Fibroblast of pulmonary artery (primary cell): ENCODE measurements around the gene OR8B8.

Experiments
- DNase-seq: peaks from one replicate; pipeline ENCODE4 v3.0.0-alpha.2; 2010; ENCODE audit warnings: low read depth
- H3K4me3 ChIP-seq: replicated peaks from 2 replicates; pipeline ENCODE4 v1.5.1; 2011; ENCODE audit warnings: low read depth, mild to moderate bottlenecking, control low read depth, low read length, moderate library complexity
- CTCF ChIP-seq: IDR thresholded peaks from 2 replicates; pipeline ENCODE4 v1.5.1; 2011; ENCODE audit warnings: mild to moderate bottlenecking, control low read depth, low read length, inconsistent platforms; ENCODE audit errors: missing control alignments

OR8B8 gene

GRCh38 chr11:124442442-124442841 is 3.1 kb downstream of the OR8B8 start:
- TF ChIP-seq CTCF: peak; percentile 14
- DNase-seq: peak; percentile 43
- no peak overlapping the region for H3K4me3 ChIP-seq

GRCh38 chr11:124441519-124441918 is 4.0 kb downstream of the OR8B8 start:
- no peak overlapping the region for H3K4me3 ChIP-seq
- no peak for DNase-seq
- TF ChIP-seq CTCF: no peak

DNA sequence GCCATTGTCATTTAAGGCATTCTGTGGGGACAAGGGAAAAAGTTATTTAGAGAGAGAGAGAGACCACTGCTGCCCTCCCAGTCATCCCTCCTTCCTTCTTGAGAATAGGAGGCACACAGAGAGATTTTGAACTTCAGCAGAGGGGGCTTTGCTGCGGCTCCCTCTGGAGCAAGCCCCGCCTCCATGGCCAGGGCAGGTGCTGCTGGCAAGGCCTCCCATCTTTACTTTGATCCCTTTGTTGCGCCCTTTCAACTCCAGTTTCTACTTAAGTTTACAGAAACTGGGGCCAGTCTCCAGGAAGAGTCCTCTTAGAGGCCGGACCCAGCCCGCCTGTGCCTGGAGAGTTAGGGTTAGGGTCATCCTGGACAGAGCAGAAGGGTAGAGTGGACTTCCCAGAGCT is 4.4 kb downstream of the OR8B8 start:
- H3K4me3 ChIP-seq: no peak overlapping the region
- no peak for DNase-seq
- TF ChIP-seq CTCF: no peak

DNA sequence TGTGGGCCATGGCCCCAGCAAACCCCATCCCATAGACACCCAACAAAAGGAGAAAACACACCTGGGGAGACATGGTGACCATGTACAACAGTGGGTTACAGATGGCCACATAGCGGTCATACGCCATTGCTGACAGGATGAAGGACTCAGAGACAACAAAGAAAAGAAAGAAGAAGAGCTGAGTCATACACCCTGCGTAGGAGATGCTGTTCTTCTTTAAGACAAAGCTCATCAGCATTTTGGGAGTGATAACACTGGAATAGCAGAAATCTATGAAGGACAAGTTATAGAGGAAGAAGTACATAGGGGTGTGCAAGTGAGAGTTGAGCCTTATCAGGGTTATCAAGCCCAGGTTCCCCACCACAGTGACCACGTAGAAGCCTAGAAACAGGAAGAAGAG is 4.9 kb downstream of the OR8B8 start:
- H3K4me3 ChIP-seq: no peak overlapping the region
- no peak for TF ChIP-seq CTCF
- no peak for DNase-seq

GRCh38 chr11:124434699-124435098 is 10.8 kb downstream of the OR8B8 start:
- no peak for TF ChIP-seq CTCF
- no peak overlapping the region for H3K4me3 ChIP-seq
- no peak for DNase-seq

DNA sequence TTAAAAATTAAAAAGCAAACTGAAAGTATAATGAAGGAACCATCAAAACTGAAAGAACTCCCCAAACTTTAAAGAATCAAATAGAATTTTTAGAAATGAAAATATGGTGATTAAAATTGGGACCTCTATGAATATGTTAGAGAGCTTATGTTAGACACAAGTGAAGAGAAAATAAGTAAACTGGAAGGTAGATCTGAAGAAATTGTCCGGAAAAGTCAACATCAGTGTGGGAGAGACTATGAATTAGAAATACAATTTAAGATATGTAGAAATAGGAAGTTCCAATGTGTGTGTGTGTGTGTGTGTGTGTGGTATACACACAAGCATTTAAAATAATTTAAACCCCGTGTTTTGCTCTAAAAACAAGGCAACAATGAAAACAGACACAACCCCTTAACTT is 15.9 kb downstream of the OR8B8 start:
- H3K4me3 ChIP-seq: no peak overlapping the region
- TF ChIP-seq CTCF: no peak
- no peak for DNase-seq

- H3K4me3 ChIP-seq: no peak within 1 kb of the TSS
- DNase-seq: no peak
- TF ChIP-seq CTCF: no peak
Observed at GRCh38 chr11:124424384-124424921, 21.0 kb downstream of the OR8B8 start, which contains the start of gene OR8B4. Gene OR8B4, minus strand, starts transcription at chr11:124424871. Its CDS starts 0 bp downstream, at chr11:124424871.
